Ramos (cell line): ENCODE results near the gene TESK2.

Source experiments
- in situ Hi-C: fragments of 300-500 bp; cut with MboI; formaldehyde crosslinking; loops from one replicate; pipeline ENCODE4 v1.14.3; 2022; ENCODE audit warnings: low sequenced_read_pairs; ENCODE audit not compliant: unreplicated experiment

The TESK2 gene

DNA sequence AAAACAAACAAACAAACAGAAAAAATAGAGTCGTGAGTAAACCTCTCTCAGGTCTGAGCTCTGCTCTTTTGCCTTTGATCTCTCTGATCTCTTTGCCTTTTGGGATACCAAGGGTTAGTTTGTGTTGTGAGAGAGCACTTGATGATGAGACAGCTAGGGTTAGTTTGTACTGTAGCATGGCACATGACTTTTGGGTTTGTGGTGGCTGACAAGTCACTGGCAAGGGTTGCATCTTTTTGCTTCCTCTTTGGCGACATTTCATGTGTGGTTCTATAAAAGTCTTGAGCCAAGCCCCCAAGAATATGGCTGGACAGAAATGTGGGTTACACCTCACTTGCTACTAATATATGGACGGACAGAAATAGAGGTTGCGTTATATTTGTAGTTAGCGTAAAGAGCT lies 60.5 kb downstream of the TESK2 start:
- in situ Hi-C loops: no loop called here

- in situ Hi-C loops: no loop called here
Measured at GRCh38 chr1:45429561-45430159, 61.3 kb downstream of the TESK2 start.

GRCh38 chr1:45423906-45424678 lies 66.9 kb downstream of the TESK2 start:
- in situ Hi-C loops: no loop called here

- in situ Hi-C loops: no loop called here
Measured at GRCh38 chr1:45421935-45422334, 69.0 kb downstream of the TESK2 start.

GRCh38 chr1:45414746-45415145 lies 76.2 kb downstream of the TESK2 start:
- in situ Hi-C loops: no loop called here

- in situ Hi-C loops: no loop called here
Measured at GRCh38 chr1:45412899-45413298, 78.1 kb downstream of the TESK2 start.

DNA sequence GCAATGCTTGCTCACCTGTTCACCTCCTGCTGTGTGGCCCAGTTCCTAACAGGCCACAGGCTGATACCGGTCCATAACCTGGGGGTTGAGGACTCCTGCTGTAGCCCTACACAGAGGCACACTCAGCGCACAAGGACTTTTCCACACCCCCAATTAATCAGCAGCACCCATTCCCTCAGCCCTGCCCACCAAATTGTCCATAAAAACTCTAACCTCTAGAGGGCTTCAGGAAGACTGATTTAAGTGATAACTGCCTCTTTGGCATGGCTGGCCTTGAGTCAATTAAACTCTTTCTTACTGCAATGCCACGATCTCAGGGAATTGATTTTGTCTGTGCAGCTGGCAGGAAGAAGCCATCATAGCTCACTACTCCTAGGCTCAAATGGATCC lies 79.5 kb downstream of the TESK2 start:
- in situ Hi-C loops: no loop called here

GRCh38 chr1:45410850-45411509 lies 80.0 kb downstream of the TESK2 start:
- in situ Hi-C loops: no loop called here

- in situ Hi-C loops: no loop called here
Measured at GRCh38 chr1:45409276-45409675, 81.7 kb downstream of the TESK2 start.

GRCh38 chr1:45407629-45408287 lies 83.2 kb downstream of the TESK2 start:
- in situ Hi-C loops: no loop called here

GRCh38 chr1:45405636-45406035 lies 85.3 kb downstream of the TESK2 start:
- in situ Hi-C loops: no loop called here

GRCh38 chr1:45403718-45404117 lies 87.2 kb downstream of the TESK2 start:
- in situ Hi-C loops: no loop called here

DNA sequence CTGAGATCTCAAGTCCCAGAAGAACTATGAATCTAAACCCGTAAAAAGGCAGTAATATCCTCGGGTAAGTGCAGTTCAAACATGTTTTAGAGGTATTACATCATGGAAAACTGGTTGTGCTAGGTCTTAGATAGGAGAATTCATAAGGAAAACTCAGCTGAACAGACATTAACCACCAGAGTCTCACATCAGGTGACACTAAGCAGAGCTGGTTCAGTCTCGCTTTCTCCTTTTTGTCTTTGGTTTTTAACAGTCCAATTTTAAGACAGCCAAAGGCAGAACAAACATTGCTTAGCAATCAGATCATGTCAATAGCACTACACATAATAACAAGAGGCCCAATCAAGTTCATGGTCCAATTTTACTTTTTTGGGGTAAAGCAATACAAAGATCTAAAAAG lies 87.7 kb downstream of the TESK2 start:
- in situ Hi-C loops: no loop called here

GRCh38 chr1:45401524-45401923 lies 89.4 kb downstream of the TESK2 start:
- in situ Hi-C loops: no loop called here

- in situ Hi-C loops: no loop called here
Measured at GRCh38 chr1:45400049-45400448, 90.9 kb downstream of the TESK2 start.

GRCh38 chr1:45397285-45397684 lies 93.7 kb downstream of the TESK2 start:
- in situ Hi-C loops: no loop called here

DNA sequence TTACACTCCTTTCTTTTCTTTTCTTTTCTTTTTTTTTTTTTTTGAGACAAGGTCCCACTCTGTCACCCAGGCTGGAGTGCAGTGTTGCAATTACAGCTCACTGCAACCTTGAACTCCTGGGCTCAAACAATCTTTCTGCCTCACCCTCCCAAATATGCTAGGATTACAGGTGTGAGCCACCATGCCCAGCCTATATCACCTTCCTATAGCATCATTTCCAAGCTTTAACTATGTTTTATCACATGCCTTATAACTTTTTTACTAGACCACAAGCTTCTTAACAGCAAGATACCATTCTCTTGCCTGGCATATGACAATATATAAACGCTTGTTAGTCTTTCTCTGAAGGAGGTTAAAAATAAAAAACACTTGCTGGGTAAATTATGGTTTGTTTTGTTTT lies 95.4 kb downstream of the TESK2 start:
- in situ Hi-C loops: no loop called here

DNA sequence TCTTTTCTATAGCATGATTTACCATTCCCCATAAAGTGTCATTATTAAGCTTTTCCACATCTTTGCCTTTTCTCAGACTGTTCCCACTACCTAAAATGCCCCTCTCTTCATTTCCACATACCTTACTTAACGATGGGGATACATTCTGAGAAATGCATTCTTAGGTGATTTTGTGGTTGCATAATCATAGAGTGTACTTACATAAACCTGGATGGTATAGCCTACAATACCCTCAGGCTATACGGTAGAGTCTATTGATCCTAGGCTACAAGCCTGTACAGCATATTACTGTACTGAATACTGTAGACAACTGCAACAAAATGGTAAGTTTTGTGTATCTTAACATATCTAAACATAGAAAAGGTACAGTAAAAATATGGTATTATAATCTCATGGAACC lies 95.9 kb downstream of the TESK2 start:
- in situ Hi-C loops: no loop called here

- in situ Hi-C loops: no loop called here
Measured at GRCh38 chr1:45394342-45394741, 96.6 kb downstream of the TESK2 start.

DNA sequence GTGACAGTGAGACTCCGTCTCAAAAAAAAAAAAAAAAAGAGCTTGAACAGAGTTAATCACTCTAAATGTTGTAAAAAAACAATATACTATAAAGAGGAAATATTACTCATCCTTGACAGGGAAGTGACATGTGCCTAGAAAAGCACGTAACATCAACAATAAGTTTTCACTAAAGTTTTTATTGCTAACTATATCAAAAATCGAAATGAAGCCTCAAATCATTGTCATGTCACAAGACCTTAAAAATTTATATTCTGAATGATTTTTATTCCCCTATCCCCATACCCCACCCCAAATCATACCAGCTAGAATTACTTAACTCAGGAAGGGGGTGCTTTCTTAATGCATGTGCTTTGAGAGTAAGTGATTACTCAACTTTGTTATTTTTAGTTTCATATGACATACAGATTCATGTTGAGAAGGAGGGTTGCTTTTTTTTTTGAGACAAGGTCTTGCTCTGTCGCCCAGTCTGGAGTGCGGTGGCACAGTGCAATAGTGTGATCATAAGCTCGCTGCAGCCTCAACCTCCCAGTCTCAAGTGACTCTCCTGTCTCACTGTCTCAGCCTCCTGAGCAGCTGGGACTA lies 97.2 kb downstream of the TESK2 start:
- in situ Hi-C loops: no loop called here

DNA sequence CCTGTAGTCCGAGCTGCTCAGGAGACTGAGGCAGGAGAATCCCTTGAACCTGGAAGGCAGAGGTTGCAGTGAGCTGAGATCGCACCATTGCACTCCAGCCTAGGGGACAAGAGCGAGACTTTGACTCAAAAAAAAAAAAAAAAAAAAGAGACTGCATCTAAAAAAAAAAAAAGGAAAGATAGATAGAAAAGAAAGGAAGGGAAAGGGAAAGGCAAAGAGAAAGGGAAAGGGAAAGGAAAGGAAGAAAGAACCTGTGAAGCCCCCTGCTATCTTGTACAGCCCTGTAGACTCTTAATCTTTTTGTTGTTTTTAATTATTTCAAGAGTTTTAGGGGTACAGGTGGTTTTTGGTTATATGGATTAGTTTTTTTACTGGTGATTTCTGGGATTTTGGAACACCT lies 104.7 kb downstream of the TESK2 start:
- in situ Hi-C loops: no loop called here
